SK-N-SH treated with all-trans-retinoic acid at 6 μM for 48 hours (cell line): ENCODE data around the gene CHL1.

Experiments
- ATAC-seq: fragments of 200-7000 bp; cut with Tn5 transposase; 3 replicates; pipeline ENCODE4 v1.9.1; 2020; ENCODE audit warnings: mild to moderate bottlenecking, moderate library complexity
- ARNTL ChIP-seq: fragments of 450-650 bp; formaldehyde crosslinking; IDR thresholded peaks from 2 replicates; pipeline ENCODE4 v1.5.0; 2020; ENCODE audit warnings: low read depth, mild to moderate bottlenecking, moderate library complexity, borderline replicate concordance
- BACH2 ChIP-seq: fragments of 250-450 bp; sonication (Bioruptor Pico); IDR thresholded peaks from 2 replicates; pipeline ENCODE4 v1.9.0; 2021; ENCODE audit warnings: mild to moderate bottlenecking, borderline replicate concordance
- CREB5 ChIP-seq: fragments of 250-450 bp; sonication (Bioruptor Pico); IDR thresholded peaks from 2 replicates; pipeline ENCODE4 v1.5.1; 2020; ENCODE audit warnings: low read depth, mild to moderate bottlenecking, moderate library complexity
- CSDC2 ChIP-seq: fragments of 250-450 bp; sonication (Bioruptor Pico); IDR thresholded peaks from 2 replicates; pipeline ENCODE4 v1.5.0; 2020; ENCODE audit warnings: mild to moderate bottlenecking, moderate library complexity
- CSRNP3 ChIP-seq: fragments of 250-450 bp; sonication (Bioruptor Pico); IDR thresholded peaks from 2 replicates; pipeline ENCODE4 v1.5.1; 2021; ENCODE audit warnings: mild to moderate bottlenecking, moderate library complexity
- ESRRG ChIP-seq: fragments of 250-450 bp; sonication (Bioruptor Pico); IDR thresholded peaks from 2 replicates; pipeline ENCODE4 v1.6.1; 2021; ENCODE audit warnings: mild to moderate bottlenecking
- GLIS3 ChIP-seq: fragments of 250-450 bp; sonication (Bioruptor Pico); IDR thresholded peaks from 2 replicates; pipeline ENCODE4 v1.5.0; 2020; ENCODE audit warnings: mild to moderate bottlenecking, moderate library complexity
- ISL1 ChIP-seq: fragments of 250-450 bp; sonication (Bioruptor Pico); IDR thresholded peaks from 2 replicates; pipeline ENCODE4 v2.1.2; 2022; ENCODE audit warnings: mild to moderate bottlenecking, moderate library complexity
- OSR1 ChIP-seq: fragments of 250-450 bp; sonication (Bioruptor Pico); IDR thresholded peaks from 2 replicates; pipeline ENCODE4 v1.8.0; 2022; ENCODE audit warnings: moderate library complexity, mild to moderate bottlenecking, inconsistent platforms
- PATZ1 ChIP-seq: fragments of 250-450 bp; sonication (Bioruptor Pico); IDR thresholded peaks from 2 replicates; pipeline ENCODE4 v1.8.0; 2020; ENCODE audit warnings: mild to moderate bottlenecking, moderate library complexity, borderline replicate concordance
- PPARA ChIP-seq: fragments of 250-450 bp; sonication (Bioruptor Pico); IDR thresholded peaks from 2 replicates; pipeline ENCODE4 v1.5.0; 2020; ENCODE audit warnings: mild to moderate bottlenecking, borderline replicate concordance
- SNAI2 ChIP-seq: fragments of 250-450 bp; sonication (Bioruptor Pico); IDR thresholded peaks from 2 replicates; pipeline ENCODE4 v1.5.0; 2020; ENCODE audit warnings: mild to moderate bottlenecking, moderate library complexity
- TCF4 ChIP-seq: fragments of 250-450 bp; sonication (Bioruptor Pico); IDR thresholded peaks from 2 replicates; pipeline ENCODE4 v1.8.0; 2021; ENCODE audit warnings: mild to moderate bottlenecking, moderate library complexity, borderline replicate concordance
- TSHZ2 ChIP-seq: fragments of 250-450 bp; sonication (Bioruptor Pico); IDR thresholded peaks from 2 replicates; pipeline ENCODE4 v1.5.0; 2020; ENCODE audit warnings: mild to moderate bottlenecking, moderate library complexity
- ZFP3 ChIP-seq: fragments of 250-450 bp; sonication (Bioruptor Pico); IDR thresholded peaks from 2 replicates; pipeline ENCODE4 v1.5.0; 2020; ENCODE audit warnings: mild to moderate bottlenecking, moderate library complexity
- ZFP30 ChIP-seq: fragments of 450-650 bp; formaldehyde crosslinking; IDR thresholded peaks from 2 replicates; pipeline ENCODE4 v1.5.0; 2022; ENCODE audit warnings: mild to moderate bottlenecking, moderate library complexity
- ZNF565 ChIP-seq: fragments of 450-650 bp; formaldehyde crosslinking; conservative IDR thresholded peaks from 2 replicates; pipeline ENCODE4 v1.5.0; 2020; ENCODE audit warnings: low read depth, mild to moderate bottlenecking, moderate library complexity
- ZNF70 ChIP-seq: fragments of 450-650 bp; formaldehyde crosslinking; IDR thresholded peaks from 2 replicates; pipeline ENCODE4 v1.5.0; 2020; ENCODE audit warnings: mild to moderate bottlenecking, moderate library complexity
- ZNF8 ChIP-seq: fragments of 450-650 bp; formaldehyde crosslinking; IDR thresholded peaks from 2 replicates; pipeline ENCODE4 v1.5.0; 2020; ENCODE audit warnings: mild to moderate bottlenecking, moderate library complexity

Gene CHL1

GRCh38 chr3:325495-325894 lies 128.9 kb downstream of the CHL1 start:
- no peak for TF ChIP-seq ESRRG (CRISPR knock-in tag)
- TF ChIP-seq OSR1 = no peak
- no peak for TF ChIP-seq ZFP3 (CRISPR knock-in tag)
- TF ChIP-seq CSRNP3 (CRISPR knock-in tag) = no peak
- TF ChIP-seq SNAI2 (CRISPR knock-in tag) = no peak
- TF ChIP-seq ZFP30 (CRISPR knock-in tag) = no peak
- TF ChIP-seq PATZ1 (CRISPR knock-in tag) = no peak
- TF ChIP-seq GLIS3 (CRISPR knock-in tag) = no peak
- no peak for TF ChIP-seq ARNTL
- TF ChIP-seq PPARA (CRISPR knock-in tag) = no peak
- no peak for TF ChIP-seq CSDC2 (CRISPR knock-in tag)
- ATAC-seq = no peak

GRCh38 chr3:330494-331115 lies 134.0 kb downstream of the CHL1 start:
- no peak for TF ChIP-seq ZFP30 (CRISPR knock-in tag)
- no peak for ATAC-seq

- TF ChIP-seq CSRNP3 (CRISPR knock-in tag) (no peak), ZNF8 (CRISPR knock-in tag) (no peak), PPARA (CRISPR knock-in tag) (no peak), TSHZ2 (CRISPR knock-in tag) (no peak), BACH2 (CRISPR knock-in tag) (no peak), ZFP3 (CRISPR knock-in tag) (no peak), ZNF70 (CRISPR knock-in tag) (no peak), ISL1 (CRISPR knock-in tag) (no peak), TCF4 (no peak), OSR1 (no peak), ZNF565 (CRISPR knock-in tag) (no peak), CREB5 (CRISPR knock-in tag) (no peak)
- no peak for ATAC-seq
Observed at GRCh38 chr3:331881-332280, 135.3 kb downstream of the CHL1 start.

GRCh38 chr3:332701-333100 lies 136.1 kb downstream of the CHL1 start:
- ATAC-seq = no peak

More at GRCh38 chr3:332701-333100, 136.1 kb downstream of the CHL1 start:
- no peak for TF ChIP-seq ZNF8 (CRISPR knock-in tag)
- TF ChIP-seq ZFP3 (CRISPR knock-in tag) = no peak
- TF ChIP-seq ZFP30 (CRISPR knock-in tag) = no peak
